Uterus (tissue), 2 donors: Measurements from ENCODE around the gene TCF4.

Experiments
- CTCF ChIP-seq, 4 experiments: fragments of 200-600 bp in 2 of 4; fragments of 450-650 bp in 2 of 4; sonication (generic) in 2 of 4; IDR thresholded peaks; one replicate each; pipeline ENCODE4 v1.5.1; 2016 to 2019; ENCODE audit warnings: antibody characterized with exemption in 4 of 4, mild to moderate bottlenecking in 2 of 4, moderate library complexity in 1 of 4
- POLR2A ChIP-seq, 2 donors: fragments of 450-650 bp; IDR thresholded peaks; one replicate each; pipeline ENCODE4 v1.6.1; 2016; ENCODE audit warnings: antibody characterized with exemption in 2 of 2, mild to moderate bottlenecking in 1 of 2, moderate library complexity in 1 of 2

GRCh38 chr18:55356815-55357214, 231.2 kb downstream of the TCF4 start:
- TF ChIP-seq CTCF (IDR thresholded peaks at IDR 0.05): no peak
- TF ChIP-seq POLR2A (IDR thresholded peaks at IDR 0.05): no peak
